Measurements from ENCODE around the gene PDGFA. TPM values are rescaled to one million over a fixed set of nuclear protein-coding genes. Genes with fewer than 3 reads are reported as not detected.

The PDGFA gene
- total and polyA plus RNA-seq, 2 experiments from 2014 or later = 4.7 to 8.4 TPM

- 14 to 26% methylated on average over 14 to 21 of the region's 21 CpGs for WGBS, 2 experiments (ENCODE audit: low coverage in 1 of 2, low lambda C conversion rate in 2 of 2, missing lambda C conversion rate in 2 of 2)
- Histone ChIP-seq H3K9me2 (ENCODE audit: insufficient read depth) (no peaks in the 10 kb centered on the region), H3K9ac (no peak overlapping the region), H3K9me3 (ENCODE audit: low read depth) (no peaks in the 10 kb centered on the region), H2AFZ (no peak overlapping the region), H3K4me3 (no peak overlapping the region), H3K4me2 (ENCODE audit: unreplicated experiment) (no peak overlapping the region), H4K20me1 (ENCODE audit: insufficient read depth) (no peaks in the 10 kb centered on the region), H3K4me1 (ENCODE audit: insufficient read depth) (no peaks in the 10 kb centered on the region), H3K27ac (no peak overlapping the region), H3K79me2 (ENCODE audit: insufficient read depth) (no peaks in the 10 kb centered on the region), H3K36me3 (ENCODE audit: low read depth) (no peaks in the 10 kb centered on the region), H3K27me3 (replicated peaks; ENCODE audit: insufficient read depth) (peaks cover 63% of the 10 kb centered on the region), H3F3A (ENCODE audit: insufficient read depth) (no peaks in the 10 kb centered on the region)
- TF ChIP-seq EZH2 (IDR thresholded peaks at IDR 0.05; ENCODE audit: insufficient read depth, poor library complexity, severe bottlenecking) (no peak), EZH2phosphoT487 (IDR thresholded peaks at IDR 0.05; ENCODE audit: insufficient read depth, low read depth) (no peak)
- in situ Hi-C loops (cut with MboI) = no loop called here
- no peak for DNase-seq
Observed at GRCh38 chr7:484356-485101, 35.1 kb downstream of the PDGFA start.

DNA sequence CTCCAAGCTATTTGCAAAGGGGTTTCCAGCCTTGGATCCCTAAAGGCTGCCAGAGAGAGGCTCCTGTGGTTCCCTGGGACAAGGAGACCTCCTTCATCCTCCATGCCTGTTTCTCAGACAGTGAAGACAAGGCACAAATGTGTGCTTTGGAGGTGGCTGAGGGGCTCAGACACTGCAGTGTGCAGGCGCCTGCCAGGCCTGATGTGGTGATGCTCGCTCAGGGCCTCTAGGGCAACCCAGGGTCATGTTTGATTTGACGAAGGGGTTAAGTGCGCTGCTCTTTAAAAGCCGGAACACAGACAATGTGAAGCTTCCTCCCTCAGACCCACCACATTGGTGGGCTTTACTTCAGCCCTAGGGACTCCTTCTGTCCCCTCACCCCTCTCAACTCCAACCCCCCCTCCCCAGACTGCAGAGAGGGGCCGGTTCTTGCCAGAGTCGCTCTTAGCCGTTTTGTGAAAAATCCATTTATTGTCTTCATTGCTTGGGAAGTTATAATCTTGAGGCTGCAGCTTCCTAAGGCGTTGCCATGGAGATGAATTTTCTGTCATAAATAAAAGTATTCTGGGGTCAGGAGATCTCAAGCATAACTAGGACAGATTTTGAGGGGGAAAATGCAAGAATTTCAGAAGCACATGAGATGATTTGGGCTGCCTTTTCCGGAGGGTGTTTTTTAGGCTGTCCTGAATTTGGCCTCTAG lies 35.8 kb downstream of the PDGFA start:
- H3K36me3 ChIP-seq (ENCODE audit: low read depth) = no peaks in the 10 kb centered on the region
- in situ Hi-C loops (cut with MboI) = no loop called here
- H3K4me1 ChIP-seq (ENCODE audit: insufficient read depth) = no peaks in the 10 kb centered on the region
- TF ChIP-seq EZH2phosphoT487 (IDR thresholded peaks at IDR 0.05; ENCODE audit: insufficient read depth, low read depth) (no peak), EZH2 (IDR thresholded peaks at IDR 0.05; ENCODE audit: insufficient read depth, poor library complexity, severe bottlenecking) (no peak)
- H3F3A ChIP-seq (ENCODE audit: insufficient read depth) = no peaks in the 10 kb centered on the region
- H2AFZ ChIP-seq = no peak overlapping the region
- no peak for DNase-seq
- no peak overlapping the region for H3K4me3 ChIP-seq
- H3K4me2 ChIP-seq (ENCODE audit: unreplicated experiment) = no peak overlapping the region
- H3K27ac ChIP-seq = no peak overlapping the region
- 26 to 27% methylated on average over 10 of the region's 10 CpGs for WGBS, 2 experiments (ENCODE audit: low coverage in 1 of 2, low lambda C conversion rate in 2 of 2, missing lambda C conversion rate in 2 of 2)
- H3K9ac ChIP-seq = no peak overlapping the region
- H3K27me3 ChIP-seq (replicated peaks; ENCODE audit: insufficient read depth) = peaks cover 60% of the 10 kb centered on the region
- H3K9me3 ChIP-seq (ENCODE audit: low read depth) = no peaks in the 10 kb centered on the region
- H3K9me2 ChIP-seq (ENCODE audit: insufficient read depth) = no peaks in the 10 kb centered on the region
- H3K79me2 ChIP-seq (ENCODE audit: insufficient read depth) = no peaks in the 10 kb centered on the region
- no peaks in the 10 kb centered on the region for H4K20me1 ChIP-seq (ENCODE audit: insufficient read depth)

- Histone ChIP-seq H3K4me2 (ENCODE audit: unreplicated experiment) (no peak overlapping the region), H3K9ac (no peak overlapping the region), H3K36me3 (ENCODE audit: low read depth) (no peaks in the 10 kb centered on the region), H3K27ac (no peak overlapping the region), H3F3A (ENCODE audit: insufficient read depth) (no peaks in the 10 kb centered on the region), H3K27me3 (replicated peaks; ENCODE audit: insufficient read depth) (peaks cover 48% of the 10 kb centered on the region), H3K4me3 (no peak overlapping the region), H2AFZ (no peak overlapping the region), H4K20me1 (ENCODE audit: insufficient read depth) (no peaks in the 10 kb centered on the region), H3K4me1 (ENCODE audit: insufficient read depth) (no peaks in the 10 kb centered on the region), H3K79me2 (ENCODE audit: insufficient read depth) (no peaks in the 10 kb centered on the region), H3K9me2 (ENCODE audit: insufficient read depth) (no peaks in the 10 kb centered on the region), H3K9me3 (ENCODE audit: low read depth) (no peaks in the 10 kb centered on the region)
- DNase-seq = no peak
- WGBS, 2 experiments (ENCODE audit: low coverage in 1 of 2, low lambda C conversion rate in 2 of 2, missing lambda C conversion rate in 2 of 2) = 80 to 86% methylated on average over 1 of the region's 1 CpG
- in situ Hi-C loops (cut with MboI) = no loop called here
- TF ChIP-seq EZH2phosphoT487 (IDR thresholded peaks at IDR 0.05; ENCODE audit: insufficient read depth, low read depth) = no peak
Observed at GRCh38 chr7:482521-483083, 37.0 kb downstream of the PDGFA start.

DNA sequence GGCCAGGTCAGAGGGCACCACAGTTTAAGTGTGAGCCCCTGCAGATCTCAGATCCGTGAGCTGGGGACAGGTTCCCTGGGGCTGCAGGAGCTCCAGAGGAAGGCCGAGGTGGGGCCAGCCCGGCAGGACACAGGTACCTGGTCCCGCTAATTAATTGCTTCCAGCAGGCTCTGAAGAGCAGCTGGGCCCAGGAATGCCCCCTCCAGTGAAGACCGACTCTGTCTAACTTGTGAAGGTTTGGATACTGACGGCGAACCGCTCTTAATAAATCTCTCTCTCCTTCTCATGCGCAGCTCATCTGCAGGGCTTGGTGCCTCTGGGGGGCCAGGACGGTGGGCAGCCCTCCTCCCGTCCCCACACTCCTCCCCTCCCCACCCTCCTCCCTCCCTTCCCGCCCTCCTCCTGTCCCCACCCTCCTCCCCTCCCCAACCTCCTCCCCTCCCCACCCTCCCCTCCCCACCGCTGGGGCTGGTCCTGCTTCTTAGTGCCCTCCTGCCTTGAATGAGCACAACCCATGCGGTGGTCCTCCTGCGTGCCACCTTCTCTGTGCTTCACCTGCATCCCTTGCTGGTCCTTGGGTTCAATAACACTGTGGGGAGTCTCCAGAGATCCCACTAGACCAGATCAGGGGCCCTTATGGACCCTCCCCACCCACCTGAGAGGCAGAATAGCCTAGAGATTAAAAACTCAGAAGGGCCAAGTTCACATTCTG lies 38.3 kb downstream of the PDGFA start:
- Histone ChIP-seq H3K4me2 (ENCODE audit: unreplicated experiment) (no peak overlapping the region), H3K9me3 (ENCODE audit: low read depth) (no peaks in the 10 kb centered on the region), H3F3A (ENCODE audit: insufficient read depth) (no peaks in the 10 kb centered on the region), H4K20me1 (ENCODE audit: insufficient read depth) (no peaks in the 10 kb centered on the region), H3K9me2 (ENCODE audit: insufficient read depth) (no peaks in the 10 kb centered on the region), H3K79me2 (ENCODE audit: insufficient read depth) (no peaks in the 10 kb centered on the region), H3K4me3 (no peak overlapping the region), H3K36me3 (ENCODE audit: low read depth) (no peaks in the 10 kb centered on the region), H2AFZ (no peak overlapping the region), H3K27me3 (replicated peaks; ENCODE audit: insufficient read depth) (peaks cover 37% of the 10 kb centered on the region), H3K27ac (no peak overlapping the region), H3K9ac (no peak overlapping the region), H3K4me1 (ENCODE audit: insufficient read depth) (no peaks in the 10 kb centered on the region)
- TF ChIP-seq EZH2phosphoT487 (IDR thresholded peaks at IDR 0.05; ENCODE audit: insufficient read depth, low read depth) (no peak), EZH2 (IDR thresholded peaks at IDR 0.05; ENCODE audit: insufficient read depth, poor library complexity, severe bottlenecking) (no peak)
- 17 to 26% methylated on average over 8 to 15 of the region's 15 CpGs for WGBS, 2 experiments (ENCODE audit: low coverage in 1 of 2, low lambda C conversion rate in 2 of 2, missing lambda C conversion rate in 2 of 2)
- in situ Hi-C loops (cut with MboI) = no loop called here
- no peak for DNase-seq

All from GM23248 (cell line).